HepG2 (cell line): Measurements from ENCODE around the gene POLR2F. TPM values are rescaled to one million over a fixed set of nuclear protein-coding genes. Genes with fewer than 3 reads are reported as not detected.

Experiments used
- ARID3A ChIP-seq: IDR thresholded peaks from 2 replicates; pipeline ENCODE4 v1.6.1; 2012; ENCODE audit warnings: low read depth, low read length, improper control_type of control experiment
- FUBP1 ChIP-seq: sonication (generic); formaldehyde crosslinking; IDR thresholded peaks from 2 replicates; pipeline ENCODE4 v1.5.1; 2020; ENCODE audit warnings: missing genetic modification reagents, mild to moderate bottlenecking, borderline replicate concordance
- GMEB2 ChIP-seq: IDR thresholded peaks from 2 replicates; pipeline ENCODE4 v1.6.1; 2016; ENCODE audit warnings: missing biosample characterization, missing genetic modification reagents, low read depth
- IRF9 ChIP-seq: sonication (generic); formaldehyde crosslinking; IDR thresholded peaks from 2 replicates; pipeline ENCODE4 v1.8.0; 2022; ENCODE audit warnings: missing genetic modification reagents, mild to moderate bottlenecking, borderline replicate concordance
- PAXIP1 ChIP-seq: sonication (generic); formaldehyde crosslinking; conservative IDR thresholded peaks from 2 replicates; pipeline ENCODE4 v1.4.0; 2020; ENCODE audit warnings: mild to moderate bottlenecking, missing genetic modification reagents, moderate library complexity
- RARA ChIP-seq: IDR thresholded peaks from 2 replicates; pipeline ENCODE4 v1.6.1; 2016; ENCODE audit warnings: missing genetic modification reagents, missing compliant biosample characterization
- RBM39 ChIP-seq: fragments of 200-400 bp; formaldehyde crosslinking; IDR thresholded peaks from one replicate; pipeline ENCODE4 v1.6.1; 2018; ENCODE audit warnings: antibody characterized with exemption, mild to moderate bottlenecking, low read depth, low read length; ENCODE audit not compliant: poor library complexity, severe bottlenecking
- RELA ChIP-seq: sonication (generic); formaldehyde crosslinking; IDR thresholded peaks from 2 replicates; pipeline ENCODE4 v1.4.0; 2020; ENCODE audit warnings: missing genetic modification reagents
- STAG1 ChIP-seq: sonication (generic); formaldehyde crosslinking; IDR thresholded peaks from 2 replicates; pipeline ENCODE4 v1.4.0; 2020; ENCODE audit warnings: missing genetic modification reagents
- ZNF263 ChIP-seq: sonication (generic); formaldehyde crosslinking; IDR thresholded peaks from 2 replicates; pipeline ENCODE4 v1.4.0; 2020; ENCODE audit warnings: missing genetic modification reagents
- ZNF558 ChIP-seq: sonication (generic); formaldehyde crosslinking; IDR thresholded peaks from 2 replicates; pipeline ENCODE4 v1.9.0; 2022; ENCODE audit warnings: mild to moderate bottlenecking, missing genetic modification reagents, borderline replicate concordance
- polyA plus RNA-seq, 8 experiments: library from polyadenylated mRNA; depleted of rRNA in 3 of 8; stranded (reverse) in 7 of 8; unstranded in 1 of 8; fragments of >200 nt; fragmentation: Illumina TruSeq in 4 of 8; extraction: Trizol in 4 of 8; gene quantifications; 2 replicates each; pipeline versions ENCODE4 v1.2.1 to v1.2.3, GENCODE V29; 2011 to 2016; ENCODE audit warnings: low read depth in 4 of 8, missing spikeins in 1 of 8, mixed read lengths in 1 of 8; ENCODE audit not compliant: insufficient read depth in 1 of 8
- total RNA-seq, 5 experiments: library from RNA; depleted of rRNA; stranded (reverse); fragments of >200 nt; fragmentation: Illumina TruSeq; extraction: Trizol; gene quantifications; 2 replicates each; pipeline ENCODE4 v1.2.3, GENCODE V29; 2016; ENCODE audit warnings: low read depth in 1 of 5
- TF ChIP-seq, protein P1 (sequence below): sonication (generic); formaldehyde crosslinking; IDR thresholded peaks from 2 replicates; pipeline ENCODE4 v1.5.0; 2020; ENCODE audit warnings: mild to moderate bottlenecking, missing genetic modification reagents, borderline replicate concordance
- TF ChIP-seq, protein P2 (sequence below): sonication (generic); formaldehyde crosslinking; IDR thresholded peaks from 2 replicates; pipeline ENCODE4 v1.9.0; 2021; ENCODE audit warnings: missing genetic modification reagents, mild to moderate bottlenecking, borderline replicate concordance

The POLR2F gene
- total and polyA plus RNA-seq, 2 of the 13 experiments (the other 11 are each of a cell fraction or from before 2014, with no cell fraction given): 135 to 158 TPM

DNA sequence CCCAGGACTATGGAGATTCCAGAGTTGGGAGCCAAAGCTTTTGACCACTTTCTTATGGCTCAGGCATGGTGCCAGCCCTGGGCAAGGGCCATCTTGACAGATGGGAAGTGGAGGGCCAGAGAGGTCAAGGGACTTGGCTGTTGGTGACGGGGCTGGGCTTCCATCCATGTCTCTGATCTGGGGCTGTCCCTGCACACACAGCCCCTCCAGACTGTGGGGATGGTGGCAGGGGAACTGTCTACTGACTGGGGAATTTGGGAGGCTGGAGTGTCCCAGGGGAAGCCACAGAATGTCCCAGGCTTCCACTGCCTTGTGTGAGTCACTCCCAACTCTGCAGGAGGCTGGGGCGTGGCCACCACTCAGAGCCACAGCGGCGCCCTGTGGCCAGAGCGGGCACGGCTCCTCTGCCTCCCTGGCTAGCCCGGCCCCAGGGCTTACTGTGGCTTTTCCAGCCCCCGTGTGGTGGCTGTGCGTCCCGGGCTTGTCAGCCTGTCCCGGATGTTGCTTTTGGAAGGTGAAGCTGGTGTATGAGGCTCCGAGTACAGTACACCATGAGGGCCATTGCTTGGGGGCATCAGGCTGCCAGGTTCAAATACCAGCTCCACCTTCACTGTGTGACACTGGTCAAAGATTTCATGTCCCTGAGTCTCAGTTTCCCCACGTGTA lies 19.7 kb upstream of the POLR2F start (continued):
- TF ChIP-seq, protein P1, sequence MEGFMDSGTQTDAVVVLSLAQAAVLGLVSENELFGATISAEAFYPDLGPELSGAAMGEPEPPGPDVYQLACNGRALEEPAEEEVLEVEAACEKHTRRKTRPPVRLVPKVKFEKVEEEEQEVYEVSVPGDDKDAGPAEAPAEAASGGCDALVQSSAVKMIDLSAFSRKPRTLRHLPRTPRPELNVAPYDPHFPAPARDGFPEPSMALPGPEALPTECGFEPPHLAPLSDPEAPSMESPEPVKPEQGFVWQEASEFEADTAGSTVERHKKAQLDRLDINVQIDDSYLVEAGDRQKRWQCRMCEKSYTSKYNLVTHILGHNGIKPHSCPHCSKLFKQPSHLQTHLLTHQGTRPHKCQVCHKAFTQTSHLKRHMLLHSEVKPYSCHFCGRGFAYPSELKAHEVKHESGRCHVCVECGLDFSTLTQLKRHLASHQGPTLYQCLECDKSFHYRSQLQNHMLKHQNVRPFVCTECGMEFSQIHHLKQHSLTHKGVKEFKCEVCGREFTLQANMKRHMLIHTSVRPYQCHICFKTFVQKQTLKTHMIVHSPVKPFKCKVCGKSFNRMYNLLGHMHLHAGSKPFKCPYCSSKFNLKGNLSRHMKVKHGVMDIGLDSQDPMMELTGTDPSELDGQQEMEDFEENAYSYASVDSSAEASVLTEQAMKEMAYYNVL (CRISPR knock-in tag): peak; percentile 27; the same call in 1 of the 2 replicates
- TF ChIP-seq RELA (CRISPR knock-in tag): no peak
- TF ChIP-seq ARID3A: no peak
- TF ChIP-seq, protein P2, sequence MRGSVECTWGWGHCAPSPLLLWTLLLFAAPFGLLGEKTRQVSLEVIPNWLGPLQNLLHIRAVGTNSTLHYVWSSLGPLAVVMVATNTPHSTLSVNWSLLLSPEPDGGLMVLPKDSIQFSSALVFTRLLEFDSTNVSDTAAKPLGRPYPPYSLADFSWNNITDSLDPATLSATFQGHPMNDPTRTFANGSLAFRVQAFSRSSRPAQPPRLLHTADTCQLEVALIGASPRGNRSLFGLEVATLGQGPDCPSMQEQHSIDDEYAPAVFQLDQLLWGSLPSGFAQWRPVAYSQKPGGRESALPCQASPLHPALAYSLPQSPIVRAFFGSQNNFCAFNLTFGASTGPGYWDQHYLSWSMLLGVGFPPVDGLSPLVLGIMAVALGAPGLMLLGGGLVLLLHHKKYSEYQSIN (CRISPR knock-in tag): no peak
- TF ChIP-seq ZNF558 (CRISPR knock-in tag): no peak
- TF ChIP-seq GMEB2: no peak
- no peak for TF ChIP-seq RBM39
- TF ChIP-seq IRF9: peak; percentile 82; the same call in 1 of the 2 replicates
- peak; percentile 41; the same call in 1 of the 2 replicates for TF ChIP-seq ZNF263 (CRISPR knock-in tag)
- peak; percentile 90 for TF ChIP-seq STAG1 (CRISPR knock-in tag)
- TF ChIP-seq FUBP1 (CRISPR knock-in tag): no peak
- no peak for TF ChIP-seq RARA (CRISPR knock-in tag)
- TF ChIP-seq PAXIP1: peak; percentile 38
